HG03095 (cell line): Measurements from ENCODE around the gene DCLK2.

Experiments used
- ATAC-seq: cut with Tn5 transposase; IDR thresholded peaks from one replicate; pipeline ENCODE4 v1.9.1; 2021; ENCODE audit warnings: moderate library complexity; ENCODE audit not compliant: unreplicated experiment

Gene DCLK2

GRCh38 chr4:150256841-150257730, 178.8 kb downstream of the DCLK2 start:
- ATAC-seq, result no peak

- no peak for ATAC-seq
These were observed 180.3 kb downstream of the DCLK2 start for GRCh38 chr4:150258569-150258968.

- ATAC-seq, result no peak
These were observed 181.8 kb downstream of the DCLK2 start for GRCh38 chr4:150259861-150260567.

- no peak for ATAC-seq
These were observed 183.3 kb downstream of the DCLK2 start for GRCh38 chr4:150261571-150261970.

GRCh38 chr4:150262611-150263010, 184.4 kb downstream of the DCLK2 start:
- no peak for ATAC-seq

- no peak for ATAC-seq
These were observed 186.4 kb downstream of the DCLK2 start for GRCh38 chr4:150264595-150265161.

- ATAC-seq, result no peak
These were observed 187.6 kb downstream of the DCLK2 start for GRCh38 chr4:150265806-150266205.

- ATAC-seq, result no peak
These were observed 190.2 kb downstream of the DCLK2 start for GRCh38 chr4:150268444-150268843.

- no peak for ATAC-seq
These were observed 200.0 kb downstream of the DCLK2 start for GRCh38 chr4:150278206-150278605.

- ATAC-seq, result no peak
These were observed 202.0 kb downstream of the DCLK2 start for GRCh38 chr4:150280081-150280895.

GRCh38 chr4:150280975-150281374, 202.7 kb downstream of the DCLK2 start:
- ATAC-seq, result no peak

- no peak for ATAC-seq
These were observed 205.4 kb downstream of the DCLK2 start for GRCh38 chr4:150283689-150284088.

GRCh38 chr4:150286656-150287055, 208.4 kb downstream of the DCLK2 start:
- no peak for ATAC-seq

GRCh38 chr4:150289198-150289597, 211.0 kb downstream of the DCLK2 start:
- ATAC-seq, result no peak

- ATAC-seq, result no peak
These were observed 211.6 kb downstream of the DCLK2 start for GRCh38 chr4:150289881-150290280.

- no peak for ATAC-seq
These were observed 219.7 kb downstream of the DCLK2 start for GRCh38 chr4:150297861-150298474.

- ATAC-seq, result no peak
These were observed 221.6 kb downstream of the DCLK2 start for GRCh38 chr4:150299816-150300215.

- no peak for ATAC-seq
These were observed 224.3 kb downstream of the DCLK2 start for GRCh38 chr4:150302553-150302952.

- no peak for ATAC-seq
These were observed 227.8 kb downstream of the DCLK2 start for GRCh38 chr4:150305995-150306394.

- ATAC-seq, result no peak
These were observed 228.5 kb downstream of the DCLK2 start for GRCh38 chr4:150306719-150307118.
